GM04503 (cell line): ENCODE measurements around the gene FAM9A.

ENCODE experiments used
- DNase-seq: peaks from one replicate; pipeline ENCODE4 v3.0.0-alpha.2; 2012; ENCODE audit warnings: low read depth

FAM9A gene

GRCh38 chrX:8801041-8801599, at the start of gene FAM9A:
FAM9A (minus strand) TSS chrX:8801383; CDS start chrX:8800171, 1,212 bp downstream.
- no peak for DNase-seq

GRCh38 chrX:8850478-8850877, 49.3 kb upstream of the FAM9A start:
- no peak for DNase-seq

DNA sequence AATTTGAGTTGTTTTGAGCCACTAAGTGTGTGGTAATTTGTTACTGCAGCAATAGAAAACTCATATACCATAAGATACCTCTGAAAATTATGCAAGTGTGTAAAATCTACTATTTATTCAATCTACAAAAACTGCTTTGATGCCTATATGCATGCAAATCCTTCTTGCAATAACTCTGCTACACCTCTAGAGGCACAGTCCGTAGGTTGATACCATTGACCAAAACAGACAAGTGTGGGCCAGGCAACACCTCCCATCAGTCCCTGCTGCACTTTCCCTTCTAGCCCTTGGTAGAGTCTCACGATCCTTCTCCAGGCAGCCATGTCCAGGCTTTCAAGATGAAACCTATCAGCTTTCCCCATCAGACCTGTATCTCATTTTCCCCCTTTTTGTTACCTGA, 48.8 kb upstream of the FAM9A start:
- DNase-seq, result no peak

DNA sequence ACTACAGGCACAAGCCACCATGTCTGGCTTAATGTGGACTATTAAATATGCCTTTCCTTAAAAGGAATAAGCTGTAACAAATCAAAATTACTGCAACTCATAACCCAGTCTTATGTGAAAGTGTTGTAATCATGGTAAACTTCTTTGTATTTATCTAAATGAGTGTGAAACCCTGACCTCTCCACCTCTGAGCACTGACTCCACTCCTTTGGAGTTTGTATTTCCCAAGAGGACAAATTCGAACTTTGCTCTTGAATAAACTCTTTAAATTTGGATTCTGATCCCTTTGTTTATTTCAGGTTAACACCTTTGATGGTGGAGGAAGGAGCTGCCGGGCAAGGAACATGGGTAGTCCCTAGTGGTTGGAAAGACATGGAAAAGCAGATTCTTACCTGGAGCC, 48.3 kb upstream of the FAM9A start:
- DNase-seq, result no peak

- no peak for DNase-seq
These were observed 47.7 kb upstream of the FAM9A start for GRCh38 chrX:8848911-8849310.

DNA sequence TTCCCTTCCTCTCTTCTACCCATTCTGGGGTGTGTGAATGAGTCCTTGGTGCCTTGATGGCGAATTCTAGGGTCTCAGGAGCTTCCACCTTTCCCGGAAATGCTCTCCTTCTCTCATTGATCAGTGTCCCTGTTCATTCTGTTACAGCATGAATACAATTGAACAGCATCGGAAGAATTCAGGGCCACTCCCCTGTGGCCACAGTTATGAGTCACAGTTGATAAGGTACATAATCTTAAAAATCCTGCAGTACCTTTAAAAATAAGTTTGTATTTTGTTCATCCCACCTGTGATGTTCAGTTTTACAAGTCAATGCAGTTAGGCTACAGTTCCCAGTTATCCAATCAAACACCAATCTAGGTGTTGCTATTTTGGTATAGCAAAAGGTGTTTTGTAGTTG, 47.3 kb upstream of the FAM9A start:
- DNase-seq, result no peak

GRCh38 chrX:8847360-8847759, 46.2 kb upstream of the FAM9A start:
- DNase-seq, result no peak

DNA sequence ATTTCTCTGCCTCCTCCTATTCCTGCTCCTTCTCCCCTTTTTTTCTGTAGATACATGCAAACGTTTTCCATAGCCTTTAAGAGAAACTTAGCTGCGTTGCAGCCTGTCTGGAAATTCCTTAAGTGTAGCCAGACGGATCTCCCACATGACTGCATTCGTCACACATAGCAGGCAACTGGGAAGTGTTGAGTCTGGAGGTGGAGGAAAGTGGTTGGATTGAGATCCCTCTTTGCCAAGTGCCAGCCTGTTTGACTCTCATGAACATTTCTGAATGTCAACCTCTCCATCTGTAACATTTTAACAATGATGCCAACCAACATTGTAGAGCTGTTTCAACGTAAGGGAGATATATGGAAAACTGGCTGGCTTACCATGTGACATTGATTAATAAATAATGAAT, 45.1 kb upstream of the FAM9A start:
- DNase-seq, result no peak

GRCh38 chrX:8845469-8845868, 44.3 kb upstream of the FAM9A start:
- DNase-seq, result no peak

GRCh38 chrX:8845060-8845459, 43.9 kb upstream of the FAM9A start:
- no peak for DNase-seq

GRCh38 chrX:8844157-8844556, 43.0 kb upstream of the FAM9A start:
- DNase-seq, result no peak

DNA sequence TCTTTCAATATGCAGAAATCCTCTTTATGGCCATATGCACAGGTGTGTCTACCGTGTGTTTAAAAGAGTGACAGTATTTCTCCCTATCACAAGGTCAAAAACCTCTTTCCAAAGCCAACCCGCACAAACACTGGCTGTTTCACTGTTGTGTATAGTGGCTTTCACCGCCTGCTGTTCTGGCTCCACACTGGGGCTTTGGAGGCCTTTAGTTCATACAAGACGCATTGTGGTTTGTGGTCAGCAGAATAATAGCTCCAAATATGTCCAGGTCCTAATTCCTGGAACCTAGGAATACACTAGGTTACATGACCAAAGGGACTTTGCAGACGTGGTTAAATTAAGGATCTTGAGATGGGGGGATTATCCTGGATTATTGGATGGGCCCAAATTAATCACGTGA, 40.7 kb upstream of the FAM9A start:
- DNase-seq, result no peak

- DNase-seq, result no peak
These were observed 33.2 kb upstream of the FAM9A start for GRCh38 chrX:8834392-8834791.

- DNase-seq, result no peak
These were observed 31.6 kb upstream of the FAM9A start for GRCh38 chrX:8832582-8833378.

- DNase-seq, result no peak
These were observed 22.5 kb upstream of the FAM9A start for GRCh38 chrX:8823698-8824097.

DNA sequence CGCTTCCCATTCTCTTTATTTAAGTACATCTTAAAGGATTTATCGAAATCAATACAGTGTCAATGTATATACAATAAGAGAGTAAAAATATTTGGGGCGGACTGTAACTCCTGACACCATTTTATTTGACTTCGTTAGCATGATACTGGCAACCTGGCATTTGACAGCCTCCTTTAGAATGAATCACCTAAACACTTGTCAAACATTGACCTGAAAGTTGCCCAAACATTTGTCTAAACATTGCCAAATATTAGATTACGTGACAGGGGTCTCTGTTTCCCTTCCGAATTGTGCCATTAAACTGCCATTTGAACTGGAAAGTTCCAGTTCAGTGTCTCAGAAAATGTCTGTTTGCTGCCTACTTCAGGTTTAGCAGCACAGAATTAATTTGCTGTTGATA, 20.8 kb upstream of the FAM9A start:
- DNase-seq, result no peak

GRCh38 chrX:8820910-8821527, 19.8 kb upstream of the FAM9A start:
- DNase-seq, result no peak

DNA sequence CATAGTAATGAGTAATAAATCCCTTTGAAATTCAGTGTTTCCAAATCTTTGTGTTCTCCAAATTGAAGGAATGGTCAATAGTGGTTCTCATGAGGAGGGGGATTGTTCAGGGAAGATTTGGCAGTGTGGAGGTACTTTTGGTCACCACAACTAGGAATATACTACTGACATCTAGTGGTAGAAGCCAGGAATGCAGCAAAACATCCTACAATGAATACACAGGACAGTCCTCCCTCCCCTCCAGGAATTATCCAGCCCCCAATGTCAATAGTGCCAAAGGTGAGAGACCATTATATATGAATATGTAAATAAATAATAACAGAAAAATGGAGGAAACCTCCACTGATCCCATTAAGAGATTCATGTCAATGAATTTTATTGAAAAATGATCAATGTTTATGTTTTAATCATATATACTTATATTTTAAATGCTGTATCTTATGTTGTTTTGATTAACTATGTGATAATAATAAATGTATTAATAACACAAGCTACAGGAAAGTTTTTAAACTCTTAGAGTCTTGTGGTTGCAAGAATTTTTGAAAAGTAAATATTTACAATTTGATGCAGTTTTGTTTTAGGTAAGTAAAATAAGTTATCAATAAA, 14.4 kb upstream of the FAM9A start:
- DNase-seq, result peak; percentile 1

- no peak for DNase-seq
These were observed 11.9 kb upstream of the FAM9A start for GRCh38 chrX:8813036-8813435.

DNA sequence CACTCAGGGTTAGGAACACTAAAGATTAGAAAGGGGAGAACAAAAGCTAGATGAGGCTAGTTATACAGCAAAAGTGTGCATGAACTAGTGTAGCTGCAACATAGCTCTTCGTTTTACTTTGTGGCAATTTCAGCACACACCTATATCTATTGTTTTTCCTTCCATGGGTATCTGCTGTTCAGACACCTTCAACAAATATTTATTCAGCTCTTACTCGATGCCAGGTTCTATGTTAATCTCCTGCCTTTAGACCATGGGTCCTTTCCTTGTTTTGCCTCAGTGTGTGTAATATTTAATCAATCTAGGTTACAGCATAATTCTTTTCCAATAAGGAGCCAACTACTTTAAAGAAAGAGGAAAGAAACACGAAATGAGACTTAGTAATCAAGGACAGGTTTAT, 10.4 kb upstream of the FAM9A start:
- DNase-seq, result no peak

- DNase-seq, result no peak
These were observed 7.5 kb upstream of the FAM9A start for GRCh38 chrX:8808661-8809060.

DNA sequence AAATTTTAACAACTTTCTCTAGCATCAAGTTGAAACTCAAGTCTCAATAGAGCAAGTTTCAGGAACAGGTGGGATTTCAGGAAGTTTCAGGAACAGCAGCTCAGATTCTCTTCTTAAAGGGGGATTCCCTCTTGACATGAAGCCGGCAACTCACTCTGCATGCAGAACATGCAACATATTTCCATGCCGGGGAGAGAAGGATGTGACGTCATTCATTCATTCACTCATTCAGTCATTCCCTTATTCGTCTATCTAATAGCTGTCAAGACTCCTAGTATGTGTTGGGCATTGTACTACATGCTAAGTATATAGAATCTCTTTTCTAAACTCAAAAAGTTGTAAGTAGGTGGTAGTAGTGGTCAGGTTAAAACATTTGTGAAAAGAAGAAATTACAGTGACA, 4.8 kb upstream of the FAM9A start:
- DNase-seq, result no peak

GRCh38 chrX:8805046-8805445, 3.9 kb upstream of the FAM9A start:
- DNase-seq, result no peak
